CD14-positive monocyte (primary cell): ENCODE data around the gene ZNF280D. TPM values are rescaled to one million over a fixed set of nuclear protein-coding genes. Genes with fewer than 3 reads are reported as not detected.

ENCODE experiments used
- DNase-seq, 3 donors: peaks; one replicate each; pipeline ENCODE4 v3.0.0-alpha.2; 2011 to 2022
- H2AFZ ChIP-seq: 2 replicates; pipeline ENCODE4 v1.6.0; 2012; ENCODE audit warnings: mild to moderate bottlenecking, low read depth, low read length, inconsistent platforms; ENCODE audit not compliant: insufficient read depth, poor library complexity, severe bottlenecking
- H3K27ac ChIP-seq, 2 donors: 1 replicate in 1 of 2; 2 replicates in 1 of 2; pipeline ENCODE4 v1.5.1; 2012 to 2013; ENCODE audit warnings: low read length in 2 of 2, control low read depth in 1 of 2, inconsistent platforms in 1 of 2, low read depth in 1 of 2, mild to moderate bottlenecking in 1 of 2
- H3K27me3 ChIP-seq, 2 donors: one replicate each; pipeline versions ENCODE4 v1.6.0 to v1.6.1; 2011 to 2013; ENCODE audit warnings: low read length in 2 of 2; ENCODE audit not compliant: control insufficient read depth in 2 of 2, insufficient read depth in 2 of 2
- H3K36me3 ChIP-seq, 2 donors: replicated peaks in 1 of 2; 1 replicate in 1 of 2; 2 replicates in 1 of 2; pipeline versions ENCODE4 v1.5.1 to v1.6.1; 2012 to 2013; ENCODE audit warnings: low read length in 2 of 2, control low read depth in 1 of 2, inconsistent platforms in 1 of 2, mild to moderate bottlenecking in 1 of 2; ENCODE audit not compliant: insufficient read depth in 2 of 2, control insufficient read depth in 1 of 2
- H3K4me1 ChIP-seq, 2 donors: 1 replicate in 1 of 2; 2 replicates in 1 of 2; pipeline versions ENCODE4 v1.5.1 to v1.6.1; 2012 to 2013; ENCODE audit warnings: low read length in 2 of 2, control low read depth in 1 of 2, inconsistent platforms in 1 of 2, mild to moderate bottlenecking in 1 of 2, moderate library complexity in 1 of 2; ENCODE audit not compliant: insufficient read depth in 2 of 2, control insufficient read depth in 1 of 2
- H3K4me2 ChIP-seq: replicated peaks from 2 replicates; pipeline ENCODE3; 2012; ENCODE audit warnings: low read length, moderate library complexity, mild to moderate bottlenecking; ENCODE audit not compliant: poor library complexity, severe bottlenecking; ENCODE audit errors: extremely low read depth
- H3K4me3 ChIP-seq, 3 experiments: fragments of 200-600 bp in 1 of 3; sonication (generic) in 1 of 3; replicated peaks in 1 of 3; 1 replicate in 2 of 3; 2 replicates in 1 of 3; pipeline ENCODE4 v1.5.1; 2011 to 2013; ENCODE audit warnings: low read length in 3 of 3, mild to moderate bottlenecking in 3 of 3, control low read depth in 2 of 3, low read depth in 2 of 3, inconsistent platforms in 1 of 3, moderate library complexity in 1 of 3
- H3K79me2 ChIP-seq: 2 replicates; pipeline ENCODE4 v1.6.0; 2012; ENCODE audit warnings: mild to moderate bottlenecking, control low read depth, inconsistent platforms, low read length, moderate library complexity; ENCODE audit not compliant: insufficient read depth
- H3K9ac ChIP-seq: 2 replicates; pipeline ENCODE4 v1.6.0; 2017; ENCODE audit warnings: low read length, mild to moderate bottlenecking; ENCODE audit not compliant: insufficient read depth, poor library complexity, severe bottlenecking
- H3K9me3 ChIP-seq, 2 donors: replicated peaks in 1 of 2; 1 replicate in 1 of 2; 2 replicates in 1 of 2; pipeline versions ENCODE4 v1.5.1 to v1.6.1; 2012 to 2013; ENCODE audit warnings: low read length in 2 of 2, control low read depth in 1 of 2; ENCODE audit not compliant: control insufficient read depth in 1 of 2, insufficient read depth in 1 of 2
- H4K20me1 ChIP-seq: 2 replicates; pipeline ENCODE4 v1.6.0; 2012; ENCODE audit warnings: mild to moderate bottlenecking, low read length, control low read depth, moderate library complexity; ENCODE audit not compliant: insufficient read depth
- H3K27ac Mint-ChIP-seq, 7 donors: one replicate each; pipeline ENCODE4 v1.8.0; 2020; ENCODE audit warnings: mild to moderate bottlenecking in 7 of 7, mixed read lengths in 7 of 7, moderate library complexity in 6 of 7, inconsistent platforms in 2 of 7
- H3K27me3 Mint-ChIP-seq, 3 donors: one replicate each; pipeline ENCODE4 v1.8.0; 2021 to 2022; ENCODE audit warnings: low read depth in 3 of 3, mild to moderate bottlenecking in 3 of 3, mixed read lengths in 3 of 3, moderate library complexity in 3 of 3, inconsistent platforms in 1 of 3
- H3K36me3 Mint-ChIP-seq, 2 donors: one replicate each; pipeline ENCODE4 v1.8.0; 2020; ENCODE audit warnings: mixed read lengths in 2 of 2, inconsistent platforms in 1 of 2, mild to moderate bottlenecking in 1 of 2
- H3K4me1 Mint-ChIP-seq: one replicate; pipeline ENCODE4 v1.8.0; 2020; ENCODE audit warnings: mild to moderate bottlenecking, mixed read lengths
- H3K4me3 Mint-ChIP-seq, 2 donors: one replicate each; pipeline ENCODE4 v1.8.0; 2020; ENCODE audit warnings: mild to moderate bottlenecking in 2 of 2, mixed read lengths in 2 of 2, moderate library complexity in 1 of 2
- H3K9me3 Mint-ChIP-seq, 7 donors: one replicate each; pipeline ENCODE4 v1.8.0; 2020 to 2022; ENCODE audit warnings: mixed read lengths in 7 of 7, mild to moderate bottlenecking in 6 of 7, moderate library complexity in 6 of 7, inconsistent platforms in 2 of 7
- WGBS: methylation state at CpG from one replicate; pipeline ENCODE4 v1.1.5; 2013; ENCODE audit warnings: missing lambda C conversion rate; ENCODE audit not compliant: insufficient coverage; 5-methylcytosine and 5-hydroxymethylcytosine counted together
- intact Hi-C, 2 donors: fragments of 100-400 bp; cut with micrococcal nuclease; formaldehyde crosslinking; loops; one replicate each; pipeline versions ENCODE4 v1.15.0 to v1.15.1; 2023
- polyA plus RNA-seq, 3 donors: library from polyadenylated mRNA; depleted of rRNA in 1 of 3; unstranded in 2 of 3; stranded (reverse) in 1 of 3; fragments of 300-500 nt in 2 of 3; fragments of >200 nt in 1 of 3; fragmentation: Illumina TruSeq in 2 of 3; gene quantifications; 1 replicate in 2 of 3; 2 replicates in 1 of 3; pipeline ENCODE4 v1.2.3, GENCODE V29; 2012 to 2021
- TF ChIP-seq, protein P1 (sequence below): fragments of 200-600 bp; IDR thresholded peaks from one replicate; pipeline ENCODE4 v1.8.0; 2022; ENCODE audit warnings: antibody characterized with exemption, mild to moderate bottlenecking

The ZNF280D gene
- polyA plus RNA-seq, 3 donors = 5.1 to 14.2 (median 8.0) TPM

- Histone ChIP-seq H3K27ac (no peak overlapping the region), H3K36me3 (peaks cover 12 to 31% of the 10 kb centered on the region in 2 donors), H2AFZ (no peak overlapping the region), H4K20me1 (no peaks in the 10 kb centered on the region), H3K4me3 (no peak overlapping the region), H3K4me1 (no peaks in the 10 kb centered on the region), H3K9me3 (no peaks in the 10 kb centered on the region), H3K27me3 (no peaks in the 10 kb centered on the region), H3K4me2 (no peak overlapping the region), H3K9ac (no peak overlapping the region), H3K79me2 (no peaks in the 10 kb centered on the region)
- Mint-ChIP-seq H3K27me3 (no peaks in the 10 kb centered on the region), H3K36me3 (peaks cover 24 to 31% of the 10 kb centered on the region in 2 donors), H3K4me3 (no peak overlapping the region), H3K9me3 (no peaks in the 10 kb centered on the region), H3K27ac (no peak overlapping the region), H3K4me1 (no peaks in the 10 kb centered on the region)
- TF ChIP-seq, protein P1, sequence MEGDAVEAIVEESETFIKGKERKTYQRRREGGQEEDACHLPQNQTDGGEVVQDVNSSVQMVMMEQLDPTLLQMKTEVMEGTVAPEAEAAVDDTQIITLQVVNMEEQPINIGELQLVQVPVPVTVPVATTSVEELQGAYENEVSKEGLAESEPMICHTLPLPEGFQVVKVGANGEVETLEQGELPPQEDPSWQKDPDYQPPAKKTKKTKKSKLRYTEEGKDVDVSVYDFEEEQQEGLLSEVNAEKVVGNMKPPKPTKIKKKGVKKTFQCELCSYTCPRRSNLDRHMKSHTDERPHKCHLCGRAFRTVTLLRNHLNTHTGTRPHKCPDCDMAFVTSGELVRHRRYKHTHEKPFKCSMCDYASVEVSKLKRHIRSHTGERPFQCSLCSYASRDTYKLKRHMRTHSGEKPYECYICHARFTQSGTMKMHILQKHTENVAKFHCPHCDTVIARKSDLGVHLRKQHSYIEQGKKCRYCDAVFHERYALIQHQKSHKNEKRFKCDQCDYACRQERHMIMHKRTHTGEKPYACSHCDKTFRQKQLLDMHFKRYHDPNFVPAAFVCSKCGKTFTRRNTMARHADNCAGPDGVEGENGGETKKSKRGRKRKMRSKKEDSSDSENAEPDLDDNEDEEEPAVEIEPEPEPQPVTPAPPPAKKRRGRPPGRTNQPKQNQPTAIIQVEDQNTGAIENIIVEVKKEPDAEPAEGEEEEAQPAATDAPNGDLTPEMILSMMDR = no peak
- WGBS = 80% methylated on average over 1 of the region's 1 CpG
- intact Hi-C loops = no loop called here
- DNase-seq = no peak
Measured at GRCh38 chr15:56683908-56684307, 49.4 kb downstream of the ZNF280D start.

- no peaks in the 10 kb centered on the region for H3K27me3 ChIP-seq
- H4K20me1 ChIP-seq = no peaks in the 10 kb centered on the region
- Mint-ChIP-seq H3K27ac (no peak overlapping the region), H3K9me3 (no peaks in the 10 kb centered on the region), H3K4me1 (no peaks in the 10 kb centered on the region), H3K4me3 (no peak overlapping the region), H3K27me3 (no peaks in the 10 kb centered on the region), H3K36me3 (peaks cover 30 to 37% of the 10 kb centered on the region in 2 donors)
- H3K36me3 ChIP-seq = peaks cover 19 to 44% of the 10 kb centered on the region in 2 donors
- H3K27ac ChIP-seq = no peak overlapping the region
- intact Hi-C loops = no loop called here
- no peak for DNase-seq
- no peak overlapping the region for H2AFZ ChIP-seq
- no peak overlapping the region for H3K9ac ChIP-seq
- H3K4me1 ChIP-seq = no peaks in the 10 kb centered on the region
- H3K4me3 ChIP-seq = no peak overlapping the region
- no peaks in the 10 kb centered on the region for H3K9me3 ChIP-seq
- TF ChIP-seq, protein P1 = no peak
- H3K79me2 ChIP-seq = no peaks in the 10 kb centered on the region
- H3K4me2 ChIP-seq = no peak overlapping the region
Measured at GRCh38 chr15:56681113-56681512, 52.2 kb downstream of the ZNF280D start.
